ENCODE results near the gene NR6A1. TPM values are rescaled to one million over a fixed set of nuclear protein-coding genes. Genes with fewer than 3 reads are reported as not detected.

Gene NR6A1
- total and polyA plus RNA-seq, 11 donors, result 0.65 to 5.7 (median 1.6) TPM

- WGBS, 4 donors, result 65 to 80% (median 74%) methylated on average over 5 to 15 of the region's 15 CpGs
- Histone ChIP-seq H3K9me3 (no peaks in the 10 kb centered on the region), H3K4me3 (no peak overlapping the region), H3K27me3 (peaks cover 6 to 56% (median 34%) of the 10 kb centered on the region in 9 donors), H3K4me1 (peaks cover 0 to 9% (median 0%) of the 10 kb centered on the region in 12 donors), H3K27ac (no peak overlapping the region), H3K36me3 (no peaks in the 10 kb centered on the region)
- TF ChIP-seq POLR2A (IDR thresholded peaks at IDR 0.05), result no peak
- no peak for TF ChIP-seq CTCF (IDR thresholded peaks at IDR 0.05)
- no peak for ATAC-seq
- intact Hi-C loops (cut with DNase I), result no loop called here
- DNase-seq, result peak in 1 of 5 donors; percentile 36
These were observed 272.5 kb downstream of the NR6A1 start for GRCh38 chr9:124498499-124499146.

GRCh38 chr9:124498040-124498439, 273.1 kb downstream of the NR6A1 start:
- H3K4me3 ChIP-seq, result no peak overlapping the region
- peaks cover 3 to 50% (median 28%) of the 10 kb centered on the region in 9 donors for H3K27me3 ChIP-seq
- H3K36me3 ChIP-seq, result no peaks in the 10 kb centered on the region
- no peaks in the 10 kb centered on the region for H3K9me3 ChIP-seq
- 55 to 71% (median 64%) methylated on average over 6 of the region's 6 CpGs for WGBS, 4 donors
- no peak overlapping the region for H3K27ac ChIP-seq
- ATAC-seq (no peak), DNase-seq (no peak)
- intact Hi-C loops (cut with DNase I), result no loop called here
- peaks cover 0 to 3% (median 0%) of the 10 kb centered on the region in 12 donors for H3K4me1 ChIP-seq
- TF ChIP-seq CTCF (IDR thresholded peaks at IDR 0.05) (no peak), POLR2A (IDR thresholded peaks at IDR 0.05) (no peak)

- Histone ChIP-seq H3K36me3 (no peaks in the 10 kb centered on the region), H3K27me3 (peaks cover 3 to 44% (median 22%) of the 10 kb centered on the region in 9 donors), H3K9me3 (no peaks in the 10 kb centered on the region), H3K4me1 (no peaks in the 10 kb centered on the region), H3K27ac (no peak overlapping the region), H3K4me3 (no peak overlapping the region)
- TF ChIP-seq POLR2A (IDR thresholded peaks at IDR 0.05) (no peak), CTCF (IDR thresholded peaks at IDR 0.05) (no peak)
- WGBS, 4 donors, result 90 to 95% (median 92%) methylated on average over 8 of the region's 8 CpGs
- peak in 1 of 5 donors; percentile 49 for DNase-seq
- ATAC-seq, result no peak
- intact Hi-C loops (cut with DNase I), result no loop called here
These were observed 273.7 kb downstream of the NR6A1 start for GRCh38 chr9:124497441-124497840.

- intact Hi-C loops (cut with DNase I), result no loop called here
- Histone ChIP-seq H3K27ac (no peak overlapping the region), H3K4me3 (no peak overlapping the region), H3K27me3 (peaks cover 2 to 38% (median 13%) of the 10 kb centered on the region in 9 donors), H3K4me1 (no peaks in the 10 kb centered on the region), H3K36me3 (no peaks in the 10 kb centered on the region), H3K9me3 (no peaks in the 10 kb centered on the region)
- ATAC-seq, result no peak
- 77 to 84% (median 82%) methylated on average over 13 to 15 of the region's 15 CpGs for WGBS, 4 donors
- DNase-seq, result peak in 1 of 5 donors; percentile 42
- no peak for TF ChIP-seq CTCF (IDR thresholded peaks at IDR 0.05)
- no peak for TF ChIP-seq POLR2A (IDR thresholded peaks at IDR 0.05)
These were observed 274.6 kb downstream of the NR6A1 start for GRCh38 chr9:124496463-124496862.
